Measurements from ENCODE around the gene CIDEB. TPM values are rescaled to one million over a fixed set of nuclear protein-coding genes. Genes with fewer than 3 reads are reported as not detected.
A peak's percentile ranks its signal among the peaks of the same experiment; 100 is the strongest.
"Not testable (repeated sequence)": the region's sequence is repeated elsewhere in the genome, so short reads cannot be mapped to it uniquely, and the experiment has no call there.

The CIDEB gene, protein sequence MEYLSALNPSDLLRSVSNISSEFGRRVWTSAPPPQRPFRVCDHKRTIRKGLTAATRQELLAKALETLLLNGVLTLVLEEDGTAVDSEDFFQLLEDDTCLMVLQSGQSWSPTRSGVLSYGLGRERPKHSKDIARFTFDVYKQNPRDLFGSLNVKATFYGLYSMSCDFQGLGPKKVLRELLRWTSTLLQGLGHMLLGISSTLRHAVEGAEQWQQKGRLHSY
- 10 to 100 TPM; 10.7 to 16.6 TPM for total RNA-seq
- long read RNA-seq, partial matches to known transcripts = 0 of 10 reads
- long read RNA-seq, other reads (novel, unspliced or antisense) = 3 of 10 reads

DNA sequence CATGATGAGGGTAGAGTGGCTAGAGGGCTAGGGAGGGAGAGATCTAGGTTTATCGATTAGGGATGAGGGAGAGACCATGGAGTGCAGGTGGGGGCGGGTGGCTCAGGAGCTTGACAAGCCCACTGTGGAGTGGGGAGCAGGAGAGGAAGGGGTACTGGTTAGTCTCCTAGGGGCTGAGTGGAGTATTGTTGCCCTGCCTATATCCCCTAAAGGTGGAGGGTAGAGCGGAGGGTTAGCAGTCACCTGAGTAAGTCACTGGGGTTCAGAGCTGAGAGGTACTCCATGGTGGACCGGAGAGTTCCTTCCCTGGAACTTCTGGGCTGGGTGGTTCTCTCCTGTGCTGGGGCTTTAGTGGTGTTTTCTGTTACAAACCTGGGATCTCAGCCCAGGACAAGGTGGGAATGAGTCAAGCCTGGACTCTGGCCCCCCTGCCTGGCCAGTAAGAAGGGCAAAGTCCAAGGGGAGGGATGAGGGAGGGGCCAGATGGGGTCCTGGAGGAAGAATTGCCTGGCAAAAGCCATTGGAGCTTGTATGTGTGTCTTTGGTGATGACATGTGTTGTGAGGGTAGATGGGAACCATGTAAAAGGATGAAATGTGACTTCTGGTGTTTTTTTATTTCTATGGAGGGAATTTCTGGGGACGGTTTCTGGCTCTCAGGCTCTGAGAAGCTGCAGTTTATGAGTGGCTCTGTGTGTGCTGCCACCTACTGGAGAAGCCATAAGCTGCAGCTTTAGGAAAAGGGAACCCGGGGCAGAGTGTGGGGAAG, at the start of gene CIDEB:
CIDEB (minus strand) TSS at position 403 of the 767 bp plus-strand sequence; CDS start at position 284, 119 bp downstream.
- ATAC-seq (peak; percentile 65), DNase-seq (peak; percentile 77 to 82)
- intact Hi-C loops (cut with DNase I, micrococcal nuclease) = no loop called here

DNA sequence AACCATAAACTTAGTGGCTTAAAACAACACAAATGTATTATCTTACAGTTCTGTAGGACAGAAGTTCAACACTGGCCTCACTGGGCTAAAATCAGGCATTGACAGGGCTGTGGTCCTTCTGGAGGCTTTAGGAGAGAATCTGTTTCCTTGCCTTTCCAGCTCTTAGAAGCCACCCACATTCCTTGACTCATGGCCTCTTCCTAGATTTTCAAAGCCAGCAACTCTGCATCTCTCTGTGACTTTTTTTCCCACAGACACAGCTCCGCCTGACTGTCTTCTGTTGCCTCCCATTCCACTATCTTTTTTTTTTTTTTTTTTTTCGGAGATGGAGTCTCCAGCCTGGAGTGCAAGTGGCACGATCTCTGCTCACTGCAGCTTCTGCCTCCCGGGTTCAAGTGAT, 48.4 kb upstream of the CIDEB start:
- intact Hi-C loops (cut with DNase I, micrococcal nuclease) = no loop called here
- DNase-seq = no peak
- ATAC-seq = no peak

DNA sequence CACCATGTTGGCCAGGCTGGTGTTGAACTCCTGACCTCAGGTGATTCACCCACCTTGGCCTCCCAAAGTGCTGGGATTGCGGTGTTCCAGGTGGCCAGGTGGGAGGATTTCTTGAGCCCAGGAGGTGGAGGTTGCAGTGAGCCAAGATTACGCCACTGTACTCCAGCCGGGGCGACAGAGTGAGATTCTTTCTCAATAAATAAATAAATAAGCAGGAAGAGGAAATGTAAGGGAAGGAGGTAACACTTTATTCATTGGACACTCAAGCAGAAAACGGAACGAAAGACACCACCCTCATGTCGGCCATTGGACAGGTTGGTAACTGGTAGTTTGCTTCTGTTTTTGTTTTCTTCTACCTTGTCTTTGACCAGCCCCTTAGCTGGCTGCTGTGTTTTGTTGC, 47.2 kb upstream of the CIDEB start:
- intact Hi-C loops (cut with DNase I, micrococcal nuclease) = no loop called here
- ATAC-seq (no peak), DNase-seq (no peak)

DNA sequence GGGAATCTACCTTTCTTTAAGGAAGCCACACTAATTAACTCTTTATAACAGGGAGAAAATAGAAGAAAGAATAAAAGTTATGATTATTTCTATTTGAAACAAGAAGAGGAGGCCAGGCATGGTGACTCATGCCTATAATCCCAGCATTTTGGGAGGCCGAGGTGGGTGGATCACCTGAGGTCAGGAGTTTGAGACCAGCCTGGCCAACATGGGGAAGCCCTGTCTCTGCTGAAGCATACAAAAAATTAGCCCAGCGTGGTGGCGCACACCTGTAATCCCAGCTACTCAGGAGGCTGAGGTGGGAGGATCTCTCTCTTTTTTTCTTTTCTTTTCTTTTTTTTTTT, 46.7 kb upstream of the CIDEB start:
- DNase-seq; intact Hi-C loops (cut with DNase I, micrococcal nuclease); ATAC-seq: not testable (repeated sequence)

DNA sequence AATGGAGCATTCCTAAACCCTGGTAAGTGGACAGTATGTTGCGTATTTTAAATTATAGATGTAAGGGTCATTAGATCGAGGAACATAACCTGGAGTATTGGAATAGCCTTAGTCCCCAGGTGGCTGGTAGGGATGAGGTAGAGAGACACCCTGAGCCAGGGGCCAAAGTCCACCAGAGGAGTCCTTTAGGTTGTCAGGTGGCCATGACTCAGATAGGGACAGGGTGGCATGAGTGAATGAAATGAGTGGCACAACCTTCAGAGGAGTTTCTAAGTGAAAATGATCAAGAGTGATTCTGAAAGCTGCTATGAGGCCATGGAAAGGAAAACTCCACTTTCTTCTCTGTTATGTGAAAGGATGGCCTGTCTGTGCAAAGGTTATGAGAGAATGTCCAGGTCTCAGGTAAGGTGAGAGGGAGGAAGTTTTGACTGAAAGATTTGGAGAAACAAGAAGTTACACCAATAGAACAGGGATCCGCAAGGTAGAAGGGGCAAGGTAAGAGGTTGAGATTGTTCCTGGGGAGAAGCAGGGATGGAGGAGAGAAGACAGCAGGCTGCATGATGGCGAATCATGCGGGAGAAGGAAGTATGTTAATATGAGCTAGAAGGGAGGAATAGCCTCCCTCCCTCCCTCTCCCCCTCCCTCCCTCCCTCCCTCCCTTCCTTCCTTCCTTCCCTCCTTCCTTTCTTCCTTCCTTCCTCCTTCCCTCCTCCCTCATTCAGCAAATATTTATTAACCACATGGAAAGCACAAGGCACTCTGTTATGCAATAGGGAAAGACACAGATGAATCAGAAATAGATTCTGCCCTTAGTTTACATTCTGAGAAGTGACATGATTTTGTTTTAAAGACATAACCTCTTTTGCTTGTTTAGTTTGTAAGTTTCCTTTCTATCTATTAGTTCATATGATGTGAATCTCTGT, 46.0 kb upstream of the CIDEB start:
- DNase-seq (peak in 1 of 2 donors; percentile 66), ATAC-seq (peak; percentile 97)
- intact Hi-C loops (cut with DNase I, micrococcal nuclease) = no loop called here

DNA sequence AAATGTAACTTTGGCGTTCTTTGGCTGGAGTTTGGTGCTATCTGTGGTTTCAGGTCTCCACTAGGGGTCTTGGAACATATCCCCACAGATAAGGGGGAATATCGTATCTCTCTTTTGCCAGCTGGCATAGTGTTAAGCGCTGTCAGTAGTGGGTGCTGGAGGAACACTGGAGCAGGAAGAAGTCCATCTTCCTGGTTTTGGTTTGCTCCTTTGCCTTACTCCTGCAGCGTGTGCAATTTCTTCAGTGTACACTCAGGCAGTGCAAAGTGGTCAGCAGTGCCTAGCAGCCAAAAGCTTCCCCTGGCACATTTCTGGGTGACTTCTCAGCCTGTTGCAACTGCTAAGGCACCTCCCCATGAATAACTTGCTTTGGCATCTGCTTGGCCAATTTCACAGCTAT, 43.7 kb upstream of the CIDEB start:
- intact Hi-C loops (cut with DNase I, micrococcal nuclease) = no loop called here
- DNase-seq (no peak), ATAC-seq (peak; percentile 65)

DNA sequence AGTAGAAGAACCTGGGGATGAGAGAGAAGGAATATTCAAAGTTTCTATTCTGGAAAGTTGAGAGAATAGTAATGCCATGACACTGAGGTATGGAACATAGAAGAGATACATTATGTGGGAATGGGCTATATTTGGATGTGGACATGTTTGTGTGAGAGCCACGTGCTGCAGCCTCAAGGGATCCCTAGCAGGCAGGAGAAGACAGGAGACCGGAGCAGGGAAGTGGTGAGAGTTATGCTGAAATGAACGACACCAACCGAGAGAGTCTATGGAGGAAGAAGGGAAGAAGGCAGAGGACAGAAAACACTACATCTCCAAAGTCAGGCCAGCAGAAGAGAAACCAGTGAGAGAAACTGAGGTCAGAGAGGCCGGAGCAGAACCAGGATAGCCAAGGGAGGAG, 42.0 kb upstream of the CIDEB start:
- intact Hi-C loops (cut with DNase I, micrococcal nuclease) = no loop called here
- ATAC-seq (no peak), DNase-seq (no peak)

DNA sequence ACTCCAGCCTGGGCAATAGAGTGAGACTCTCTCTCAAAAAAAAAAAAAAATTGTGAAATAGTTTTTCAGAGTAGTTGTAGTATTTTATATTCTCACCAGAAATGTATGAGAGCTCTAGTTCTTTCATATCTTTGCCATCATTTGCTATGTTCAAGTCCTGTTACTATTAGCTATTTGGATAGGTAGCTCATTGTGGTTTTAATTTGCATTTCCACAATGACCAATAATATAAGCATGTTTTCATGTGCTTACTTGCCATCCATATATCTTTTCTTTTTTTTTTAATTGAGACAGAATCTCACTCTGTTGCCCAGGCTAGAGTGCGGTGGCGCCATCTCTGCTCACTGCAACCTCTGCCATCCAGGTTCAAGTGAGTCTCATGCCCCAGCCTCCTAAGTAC, 40.4 kb upstream of the CIDEB start:
- intact Hi-C loops (cut with DNase I, micrococcal nuclease) = no loop called here
- DNase-seq = no peak
- ATAC-seq = no peak

DNA sequence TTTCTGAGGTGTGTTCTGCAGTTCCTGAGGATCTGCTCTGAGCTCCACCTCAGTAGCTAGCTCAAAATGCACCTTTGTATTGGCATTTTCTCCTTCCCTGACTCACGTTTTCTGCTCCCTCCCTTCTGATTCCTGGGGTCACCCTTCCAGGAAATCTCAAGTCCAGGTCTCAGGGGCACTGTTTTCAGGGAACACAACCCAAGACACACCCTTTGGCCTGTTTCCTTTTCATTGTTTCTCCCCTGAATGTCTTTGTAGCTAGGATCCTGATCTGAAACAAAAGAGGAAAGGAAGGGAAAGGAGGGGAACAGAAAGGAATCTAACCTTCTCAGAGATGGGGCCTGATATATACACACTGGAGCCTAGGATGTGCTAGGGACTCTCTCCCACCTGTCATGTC, 39.4 kb upstream of the CIDEB start:
- DNase-seq = no peak

DNA sequence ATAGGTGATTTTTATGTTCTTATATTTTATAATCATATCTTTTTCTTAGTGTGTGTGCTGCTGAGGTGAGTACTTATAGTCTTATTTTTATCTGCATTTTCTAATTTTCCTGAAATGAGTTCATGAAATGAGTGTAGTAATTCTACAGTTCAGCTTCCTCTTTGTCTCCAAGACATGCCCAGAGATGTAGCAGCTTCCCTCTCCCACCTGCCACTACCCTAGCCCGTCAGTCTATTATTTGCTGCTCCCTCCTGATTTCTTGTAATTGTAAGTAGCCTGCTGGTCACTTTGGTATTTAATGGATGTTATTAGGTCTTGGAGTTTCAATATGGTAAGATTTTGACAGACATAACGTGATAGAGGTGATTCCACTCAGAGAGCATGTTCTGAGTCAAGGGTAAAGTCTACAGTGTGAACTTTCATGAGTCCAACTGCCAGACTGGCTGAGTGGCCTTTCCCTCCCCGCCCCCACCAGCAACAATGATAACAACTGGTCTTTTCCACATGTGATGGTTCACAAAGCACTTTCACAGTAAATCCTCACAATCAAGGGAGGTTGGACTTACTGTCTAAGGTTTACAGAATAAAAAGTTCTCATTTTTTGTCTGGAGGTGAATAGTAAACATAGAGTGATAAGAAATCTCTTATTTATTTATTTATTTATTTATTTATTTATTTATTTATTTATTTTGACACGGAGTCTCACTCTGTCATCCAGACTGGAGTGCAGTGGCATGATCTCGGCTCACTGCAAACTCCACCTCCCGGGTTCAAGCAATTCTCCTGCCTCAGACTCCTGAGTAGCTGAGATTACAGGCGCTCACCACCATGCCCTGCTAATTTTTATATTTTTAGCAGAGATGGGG, 36.3 kb upstream of the CIDEB start:
- peak in 1 of 2 donors; percentile 28 for DNase-seq
- intact Hi-C loops (cut with DNase I, micrococcal nuclease) = no loop called here
- ATAC-seq = peak; percentile 53

More for the DNA sequence above, 39.4 kb upstream of the CIDEB start:
- ATAC-seq = no peak
- intact Hi-C loops (cut with DNase I, micrococcal nuclease) = no loop called here

DNA sequence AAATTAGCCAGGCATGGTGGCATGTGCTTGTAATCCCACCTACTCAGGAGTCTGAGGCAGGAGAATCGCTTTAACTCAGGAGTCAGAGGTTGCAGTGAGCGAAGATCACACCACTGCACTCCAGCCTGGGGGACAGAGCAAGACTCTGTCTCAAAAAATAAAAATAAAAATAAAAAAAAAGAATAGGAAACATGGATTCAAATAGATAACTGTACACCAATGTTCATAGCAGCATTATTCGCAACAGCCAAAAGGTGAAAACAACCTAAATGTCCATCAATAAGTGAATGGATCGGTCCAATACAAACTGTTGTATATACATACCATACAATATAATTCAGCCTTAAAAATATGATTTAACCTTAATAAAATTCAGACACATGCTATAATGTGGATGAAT, 35.1 kb upstream of the CIDEB start:
- intact Hi-C loops (cut with DNase I, micrococcal nuclease) = no loop called here
- DNase-seq (no peak), ATAC-seq (no peak)

DNA sequence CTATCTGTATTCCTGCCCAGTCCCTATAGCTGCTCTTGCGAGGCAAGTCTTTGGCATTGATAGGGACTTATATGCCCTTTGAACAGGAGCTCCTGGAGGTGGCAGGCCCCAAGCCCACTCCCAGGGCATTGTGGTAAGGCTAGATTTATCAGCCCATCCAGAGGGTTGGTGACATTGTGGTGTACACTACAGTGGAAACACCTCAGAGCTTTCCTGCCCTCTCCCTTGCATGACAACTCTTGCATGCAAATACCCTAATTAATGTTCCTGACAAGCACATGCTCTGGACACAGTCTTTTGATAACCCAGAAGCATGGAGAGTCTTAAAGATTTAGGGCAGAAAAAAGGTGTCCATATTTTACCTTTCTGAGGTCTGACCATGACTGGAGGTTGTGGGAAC, 32.8 kb upstream of the CIDEB start:
- intact Hi-C loops (cut with DNase I, micrococcal nuclease) = no loop called here
- DNase-seq (no peak), ATAC-seq (no peak)

DNA sequence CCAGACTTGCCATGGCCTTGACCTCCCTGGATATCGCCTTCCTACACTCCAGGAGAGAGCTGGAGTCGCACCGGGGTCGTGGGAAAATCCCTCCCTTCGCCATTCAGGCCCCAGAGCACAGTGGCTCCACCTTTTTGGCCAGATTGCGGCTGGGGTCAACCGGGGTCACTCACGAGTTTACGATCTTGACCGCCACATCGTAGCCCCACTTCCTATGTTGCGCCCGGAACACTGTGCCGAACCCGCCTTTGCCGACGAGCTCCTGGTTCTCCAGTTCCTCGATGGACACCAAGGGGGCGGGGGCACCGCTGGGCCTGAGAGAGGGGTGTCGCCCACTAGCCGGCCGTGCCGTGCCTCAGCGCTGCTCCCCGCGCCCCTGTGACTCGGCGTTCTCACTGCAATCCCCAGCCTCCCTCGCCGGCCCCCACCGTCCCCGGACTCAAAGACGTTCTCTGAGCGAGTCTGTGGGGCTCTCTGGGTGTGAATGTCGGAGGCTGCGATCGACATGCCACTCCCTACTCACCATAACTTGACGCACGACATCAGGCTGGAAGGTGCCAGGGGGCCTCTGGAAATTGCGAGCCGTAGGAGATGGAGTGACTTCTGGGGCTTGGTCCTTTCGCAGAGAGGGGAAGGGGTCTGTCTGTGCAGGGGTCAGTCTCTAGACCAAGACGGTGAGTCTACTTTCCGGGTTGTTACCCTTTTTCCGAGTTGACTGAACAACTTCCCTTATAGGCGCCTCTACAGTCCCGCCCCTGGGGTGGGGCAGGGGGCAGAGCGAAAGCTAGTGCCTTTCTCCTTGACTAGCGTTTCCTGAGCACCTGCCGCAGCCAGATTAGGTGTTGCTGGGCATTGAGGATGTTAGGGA, 31.7 kb upstream of the CIDEB start, which contains the start of gene RIPK3:
RIPK3 (minus strand) TSS at position 708 of the 868 bp plus-strand sequence; CDS start at position 543, 165 bp downstream.
- ATAC-seq (peak; percentile 88), DNase-seq (peak; percentile 88 to 89)
- intact Hi-C loops (cut with DNase I, micrococcal nuclease) = loop anchor here in 1 of 2 donors (10.0 kb wide), 1 partner anchor 95 kb away; no protein-coding TSS in a partner anchor

DNA sequence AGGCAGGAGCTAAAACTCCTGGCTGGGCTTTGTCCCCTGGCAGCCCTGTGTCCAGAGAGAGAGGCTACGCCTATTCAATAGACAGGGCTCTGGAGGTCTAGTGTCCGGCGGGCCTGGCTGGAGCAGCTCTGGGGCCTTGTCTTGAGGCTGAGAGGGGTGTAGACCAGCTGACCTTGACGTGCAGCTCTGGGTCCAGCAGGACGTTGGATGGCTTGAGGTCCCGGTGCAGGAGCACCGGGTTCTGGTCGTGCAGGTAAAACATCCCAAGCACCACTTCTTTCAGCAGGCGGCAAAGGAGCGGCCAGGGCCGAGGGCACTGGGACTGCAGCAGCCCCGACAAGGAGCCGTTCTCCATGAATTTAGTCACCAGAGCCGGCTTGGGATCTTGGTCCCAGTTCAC, 31.1 kb upstream of the CIDEB start:
- no peak for DNase-seq
- intact Hi-C loops (cut with DNase I, micrococcal nuclease) = loop anchor here in 1 of 2 donors (10.0 kb wide), 1 partner anchor 96 kb away; no protein-coding TSS in a partner anchor
- no peak for ATAC-seq

DNA sequence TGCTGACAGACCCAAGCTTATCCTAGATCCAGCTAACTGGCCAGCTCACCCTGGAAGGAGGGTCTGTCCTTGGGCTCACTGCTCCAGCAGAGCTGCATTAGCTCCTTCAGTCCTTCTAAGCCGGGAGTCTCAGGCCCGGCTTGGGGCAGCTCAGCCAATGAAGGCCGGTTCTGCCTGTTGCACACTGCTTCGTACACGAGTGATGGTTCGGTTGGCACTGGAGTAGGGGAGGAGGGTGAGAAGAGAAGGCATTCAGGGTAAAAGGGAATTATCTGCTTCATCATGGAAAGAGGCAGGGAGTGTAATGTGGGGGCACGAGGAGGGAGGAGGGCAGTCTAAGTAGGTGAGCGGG, 30.0 kb upstream of the CIDEB start:
- DNase-seq (no peak), ATAC-seq (no peak)
- intact Hi-C loops (cut with DNase I, micrococcal nuclease) = loop anchor here in 1 of 2 donors (10.0 kb wide), 1 partner anchor 97 kb away; no protein-coding TSS in a partner anchor

DNA sequence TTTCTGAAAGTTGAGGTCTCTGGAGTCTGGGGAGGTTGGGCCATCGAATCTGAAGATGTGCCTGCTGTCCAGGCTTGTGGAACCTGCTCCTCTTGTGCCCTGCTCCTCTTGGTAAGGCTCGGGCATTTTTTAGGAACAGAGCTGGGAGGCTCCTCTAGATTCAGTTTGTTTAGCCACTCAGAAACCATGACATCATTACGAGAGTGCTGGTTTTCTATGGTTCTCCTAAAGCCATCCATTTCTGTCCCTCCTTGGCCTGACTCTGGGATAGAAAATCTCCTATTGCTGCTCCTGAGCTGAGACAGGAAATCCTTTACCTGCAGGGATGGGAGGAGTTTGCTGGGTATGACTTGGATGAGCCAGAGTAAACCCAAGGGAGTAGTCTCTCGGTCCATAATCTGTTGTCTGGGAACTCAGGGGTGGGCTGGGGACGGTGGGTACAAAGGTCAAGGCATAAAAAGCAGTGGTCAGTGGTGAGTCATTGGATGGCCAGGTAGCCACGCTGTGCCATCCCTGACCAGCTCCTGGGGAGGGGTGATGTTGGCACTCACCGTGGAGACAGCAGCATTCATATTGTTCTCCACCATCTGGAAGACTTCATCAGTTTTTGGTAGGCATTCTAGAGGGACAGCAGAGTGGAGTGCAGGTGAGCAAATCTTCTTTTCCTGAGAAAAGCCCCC, 29.5 kb upstream of the CIDEB start:
- DNase-seq = no peak
- intact Hi-C loops (cut with DNase I, micrococcal nuclease) = loop anchor here in 1 of 2 donors (10.0 kb wide), 1 partner anchor 98 kb away; no protein-coding TSS in a partner anchor
- no peak for ATAC-seq

Data from left colon (tissue), 2 donors.